HFF-Myc (cell line): Measurements from ENCODE around the gene FNDC3B.

Experiments
- DNase-seq: peaks from one replicate; pipeline ENCODE4 v3.0.0-alpha.2; 2011; ENCODE audit warnings: low read depth; ENCODE audit errors: extremely low read depth
- H3K4me3 ChIP-seq: replicated peaks from 2 replicates; pipeline ENCODE4 v1.5.1; 2011; ENCODE audit warnings: low read depth, mild to moderate bottlenecking, control low read depth, low read length
- TF ChIP-seq, protein P1 (sequence below): IDR thresholded peaks from 2 replicates; pipeline ENCODE4 v1.5.1; 2012; ENCODE audit warnings: mild to moderate bottlenecking, low read depth, low read length, control low read depth; ENCODE audit errors: missing control alignments

The FNDC3B gene

GRCh38 chr3:172227340-172228035, 188.1 kb downstream of the FNDC3B start:
- DNase-seq = no peak
- TF ChIP-seq, protein P1, sequence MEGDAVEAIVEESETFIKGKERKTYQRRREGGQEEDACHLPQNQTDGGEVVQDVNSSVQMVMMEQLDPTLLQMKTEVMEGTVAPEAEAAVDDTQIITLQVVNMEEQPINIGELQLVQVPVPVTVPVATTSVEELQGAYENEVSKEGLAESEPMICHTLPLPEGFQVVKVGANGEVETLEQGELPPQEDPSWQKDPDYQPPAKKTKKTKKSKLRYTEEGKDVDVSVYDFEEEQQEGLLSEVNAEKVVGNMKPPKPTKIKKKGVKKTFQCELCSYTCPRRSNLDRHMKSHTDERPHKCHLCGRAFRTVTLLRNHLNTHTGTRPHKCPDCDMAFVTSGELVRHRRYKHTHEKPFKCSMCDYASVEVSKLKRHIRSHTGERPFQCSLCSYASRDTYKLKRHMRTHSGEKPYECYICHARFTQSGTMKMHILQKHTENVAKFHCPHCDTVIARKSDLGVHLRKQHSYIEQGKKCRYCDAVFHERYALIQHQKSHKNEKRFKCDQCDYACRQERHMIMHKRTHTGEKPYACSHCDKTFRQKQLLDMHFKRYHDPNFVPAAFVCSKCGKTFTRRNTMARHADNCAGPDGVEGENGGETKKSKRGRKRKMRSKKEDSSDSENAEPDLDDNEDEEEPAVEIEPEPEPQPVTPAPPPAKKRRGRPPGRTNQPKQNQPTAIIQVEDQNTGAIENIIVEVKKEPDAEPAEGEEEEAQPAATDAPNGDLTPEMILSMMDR = no peak
- H3K4me3 ChIP-seq = no peak overlapping the region

- TF ChIP-seq, protein P1 = no peak
- DNase-seq = no peak
- H3K4me3 ChIP-seq = no peak overlapping the region
Observed at GRCh38 chr3:172228036-172228415, 188.6 kb downstream of the FNDC3B start.

DNA sequence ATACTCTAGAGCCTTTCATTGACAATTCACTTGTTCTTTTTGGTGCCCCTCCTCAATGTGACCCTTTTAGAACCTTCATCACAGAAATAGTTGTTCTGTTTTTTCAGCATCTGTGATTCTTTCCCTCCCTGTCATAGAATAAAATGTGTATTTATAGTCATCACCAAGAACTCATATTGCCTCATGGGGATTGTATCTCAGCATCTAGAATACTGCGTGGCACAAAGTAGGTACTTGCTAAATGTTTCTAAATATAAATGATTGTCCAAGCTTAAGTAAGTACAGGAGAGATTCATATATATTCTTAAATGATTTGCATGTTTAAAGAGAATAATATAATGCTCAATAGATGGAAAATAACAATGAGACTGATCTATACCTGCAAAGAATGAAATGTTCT, 190.1 kb downstream of the FNDC3B start:
- no peak overlapping the region for H3K4me3 ChIP-seq
- DNase-seq = no peak
- TF ChIP-seq, protein P1 = no peak

DNA sequence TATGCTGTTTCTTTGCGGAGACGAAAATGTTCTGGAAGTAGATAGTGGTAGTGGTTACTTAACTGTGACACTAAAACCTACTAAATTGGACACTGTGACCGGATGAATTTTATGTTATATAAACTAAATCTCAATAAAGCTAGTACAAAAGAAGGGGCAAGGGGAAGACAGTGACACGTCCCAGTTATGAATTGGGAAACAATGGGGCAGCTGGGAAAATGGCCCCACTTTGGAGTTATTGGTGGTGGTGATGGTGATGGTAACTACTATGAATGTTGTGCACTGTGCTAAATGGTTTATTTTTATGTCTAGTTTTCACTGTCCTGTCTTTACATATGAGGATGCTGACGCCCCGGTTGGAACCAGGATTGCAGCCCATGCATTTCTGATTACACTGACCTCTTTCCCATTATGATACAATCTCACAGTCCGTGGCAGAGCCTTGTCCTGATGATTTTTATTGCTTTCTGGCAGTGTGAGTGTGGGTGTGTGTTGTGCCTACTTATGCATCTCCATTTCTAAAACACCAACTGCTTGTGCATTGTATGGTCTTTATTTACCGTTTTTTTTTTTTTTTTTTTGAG, 192.0 kb downstream of the FNDC3B start:
- no peak overlapping the region for H3K4me3 ChIP-seq
- TF ChIP-seq, protein P1 = no peak
- no peak for DNase-seq

- TF ChIP-seq, protein P1 = no peak
- no peak overlapping the region for H3K4me3 ChIP-seq
- no peak for DNase-seq
Observed at GRCh38 chr3:172232579-172233212, 193.3 kb downstream of the FNDC3B start.

- TF ChIP-seq, protein P1 = no peak
- DNase-seq = no peak
- H3K4me3 ChIP-seq = no peak overlapping the region
Observed at GRCh38 chr3:172233474-172234277, 194.3 kb downstream of the FNDC3B start.
